GM04504 (cell line): ENCODE data around the gene ELP5.
A peak's percentile ranks its signal among the peaks of the same experiment; 100 is the strongest.

ENCODE experiments used
- DNase-seq: peaks from one replicate; pipeline ENCODE4 v3.0.0-alpha.2; 2012; ENCODE audit warnings: low read depth

Gene ELP5

GRCh38 chr17:7219229-7219811, 32.7 kb upstream of the ELP5 start:
- DNase-seq, result no peak

GRCh38 chr17:7219812-7220592, 32.0 kb upstream of the ELP5 start, which contains the start of the genes ACADVL and DLG4:
TSS of gene ACADVL (plus strand) at chr17:7219938. CDS start at chr17:7219985, 47 bp downstream.
TSS of gene DLG4 (minus strand) at chr17:7219836.
- peak; percentile 71 for DNase-seq

GRCh38 chr17:7220593-7221277, 31.3 kb upstream of the ELP5 start:
- DNase-seq, result no peak

DNA sequence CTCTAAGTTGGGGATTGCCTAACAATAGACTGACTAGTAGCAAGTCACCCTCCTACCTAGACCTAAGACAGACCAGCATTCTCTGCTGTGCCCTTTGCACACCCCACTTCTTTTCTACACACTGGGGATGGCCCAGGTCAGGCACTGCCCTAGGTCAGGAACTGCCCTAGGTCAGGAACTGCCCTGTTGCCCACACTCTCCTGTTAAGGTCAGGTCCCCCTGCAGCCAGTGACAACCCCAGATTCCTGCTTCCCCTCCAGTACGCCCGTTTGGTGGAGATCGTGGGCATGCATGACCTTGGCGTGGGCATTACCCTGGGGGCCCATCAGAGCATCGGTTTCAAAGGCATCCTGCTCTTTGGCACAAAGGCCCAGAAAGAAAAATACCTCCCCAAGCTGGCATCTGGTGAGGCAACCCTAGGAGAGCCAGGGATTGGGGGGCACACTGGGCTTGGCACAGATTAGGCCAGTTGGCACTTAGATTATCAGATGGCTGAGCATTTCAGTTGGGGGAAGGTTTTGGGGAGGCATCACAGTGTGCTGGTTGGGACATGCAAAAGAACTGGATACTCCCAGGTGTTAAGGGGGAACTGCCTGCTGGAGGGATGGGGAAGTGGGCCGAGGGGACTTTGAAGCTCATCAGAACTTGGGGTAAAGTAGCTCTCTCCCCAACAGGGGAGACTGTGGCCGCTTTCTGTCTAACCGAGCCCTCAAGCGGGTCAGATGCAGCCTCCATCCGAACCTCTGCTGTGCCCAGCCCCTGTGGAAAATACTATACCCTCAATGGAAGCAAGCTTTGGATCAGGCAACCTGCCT, 30.5 kb upstream of the ELP5 start:
- no peak for DNase-seq

GRCh38 chr17:7222093-7222971, 29.7 kb upstream of the ELP5 start:
- no peak for DNase-seq

DNA sequence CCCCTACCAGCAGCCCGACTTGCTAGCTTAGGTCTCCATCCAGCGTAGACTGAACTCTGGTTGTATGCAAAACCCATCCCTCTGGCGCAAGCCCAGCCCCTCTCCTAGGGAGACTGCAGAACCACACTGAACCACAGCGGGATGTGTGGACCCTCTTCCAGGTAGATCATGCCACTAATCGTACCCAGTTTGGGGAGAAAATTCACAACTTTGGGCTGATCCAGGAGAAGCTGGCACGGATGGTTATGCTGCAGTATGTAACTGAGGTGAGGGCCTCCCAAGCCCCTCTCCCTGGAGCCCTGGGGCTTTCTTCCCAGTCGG, 29.1 kb upstream of the ELP5 start:
- no peak for DNase-seq

GRCh38 chr17:7223375-7223774, 28.6 kb upstream of the ELP5 start:
- no peak for DNase-seq

GRCh38 chr17:7224110-7224509, 27.9 kb upstream of the ELP5 start:
- no peak for DNase-seq

DNA sequence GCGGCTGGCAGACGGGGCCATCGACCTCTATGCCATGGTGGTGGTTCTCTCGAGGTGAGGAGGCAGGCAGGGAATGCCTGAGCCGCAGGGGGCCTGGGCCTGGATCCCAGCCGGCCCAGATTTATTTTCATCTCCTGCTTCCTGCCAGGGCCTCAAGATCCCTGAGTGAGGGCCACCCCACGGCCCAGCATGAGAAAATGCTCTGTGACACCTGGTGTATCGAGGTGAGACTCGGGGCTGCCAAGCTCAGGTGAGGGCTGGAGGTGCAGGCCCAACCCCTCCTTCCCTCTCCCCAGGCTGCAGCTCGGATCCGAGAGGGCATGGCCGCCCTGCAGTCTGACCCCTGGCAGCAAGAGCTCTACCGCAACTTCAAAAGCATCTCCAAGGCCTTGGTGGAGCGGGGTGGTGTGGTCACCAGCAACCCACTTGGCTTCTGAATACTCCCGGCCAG, 27.3 kb upstream of the ELP5 start:
- no peak for DNase-seq

- no peak for DNase-seq
Measured at GRCh38 chr17:7225711-7226331, 26.2 kb upstream of the ELP5 start.

- no peak for DNase-seq
Measured at GRCh38 chr17:7226721-7227710, 25.0 kb upstream of the ELP5 start.

- no peak for DNase-seq
Measured at GRCh38 chr17:7228920-7229319, 23.1 kb upstream of the ELP5 start.

- no peak for DNase-seq
Measured at GRCh38 chr17:7229504-7229903, 22.5 kb upstream of the ELP5 start.

DNA sequence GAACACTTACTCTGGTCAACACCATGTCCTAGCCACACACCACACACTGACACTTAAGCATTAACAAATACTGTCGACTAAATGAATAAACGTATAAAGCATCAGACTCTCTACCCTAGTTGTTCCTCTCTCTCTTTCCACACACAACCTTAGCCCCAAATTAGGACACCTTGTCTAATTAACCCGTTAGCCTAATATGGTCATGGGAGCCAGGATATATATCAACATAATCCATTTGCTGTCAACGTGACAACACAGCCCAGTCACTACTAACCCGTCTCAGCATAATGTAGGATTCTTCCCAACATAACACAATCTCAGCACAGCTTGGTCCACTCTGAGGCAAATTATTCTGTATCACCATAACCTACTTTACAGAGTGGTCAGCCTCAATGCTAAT, 19.9 kb upstream of the ELP5 start:
- no peak for DNase-seq

GRCh38 chr17:7233701-7234082, 18.3 kb upstream of the ELP5 start:
- DNase-seq, result no peak

GRCh38 chr17:7234083-7234951, 17.7 kb upstream of the ELP5 start, which contains the start of gene DVL2:
TSS of gene DVL2 (minus strand) at chr17:7234517. CDS start at chr17:7234262, 255 bp downstream.
- peak; percentile 87 for DNase-seq

- no peak for DNase-seq
Measured at GRCh38 chr17:7235693-7236665, 16.0 kb upstream of the ELP5 start.
